ENCODE data around the gene NTRK1.

Gene NTRK1

GRCh38 chr1:156898971-156899664, 38.5 kb downstream of the NTRK1 start:
- H3K4me3 ChIP-seq (IDR thresholded peaks at IDR 0.05; ENCODE audit: insufficient read depth, low read depth, low read length) = no peak overlapping the region
- TF ChIP-seq, protein P1, sequence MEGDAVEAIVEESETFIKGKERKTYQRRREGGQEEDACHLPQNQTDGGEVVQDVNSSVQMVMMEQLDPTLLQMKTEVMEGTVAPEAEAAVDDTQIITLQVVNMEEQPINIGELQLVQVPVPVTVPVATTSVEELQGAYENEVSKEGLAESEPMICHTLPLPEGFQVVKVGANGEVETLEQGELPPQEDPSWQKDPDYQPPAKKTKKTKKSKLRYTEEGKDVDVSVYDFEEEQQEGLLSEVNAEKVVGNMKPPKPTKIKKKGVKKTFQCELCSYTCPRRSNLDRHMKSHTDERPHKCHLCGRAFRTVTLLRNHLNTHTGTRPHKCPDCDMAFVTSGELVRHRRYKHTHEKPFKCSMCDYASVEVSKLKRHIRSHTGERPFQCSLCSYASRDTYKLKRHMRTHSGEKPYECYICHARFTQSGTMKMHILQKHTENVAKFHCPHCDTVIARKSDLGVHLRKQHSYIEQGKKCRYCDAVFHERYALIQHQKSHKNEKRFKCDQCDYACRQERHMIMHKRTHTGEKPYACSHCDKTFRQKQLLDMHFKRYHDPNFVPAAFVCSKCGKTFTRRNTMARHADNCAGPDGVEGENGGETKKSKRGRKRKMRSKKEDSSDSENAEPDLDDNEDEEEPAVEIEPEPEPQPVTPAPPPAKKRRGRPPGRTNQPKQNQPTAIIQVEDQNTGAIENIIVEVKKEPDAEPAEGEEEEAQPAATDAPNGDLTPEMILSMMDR (conservative IDR thresholded peaks at IDR 0.05; ENCODE audit: low read depth, low read length) = no peak
- H3K36me3 ChIP-seq (ENCODE audit: insufficient read depth) = no peaks in the 10 kb centered on the region
- H2AFZ ChIP-seq (ENCODE audit: low read depth) = no peak overlapping the region
- H3K27ac ChIP-seq = no peak overlapping the region
- no peaks in the 10 kb centered on the region for H4K20me1 ChIP-seq (ENCODE audit: insufficient read depth)
- H3K4me2 ChIP-seq = no peak overlapping the region
- no peaks in the 10 kb centered on the region for H3K79me2 ChIP-seq (ENCODE audit: insufficient read depth, low read depth)
- no peak overlapping the region for H3K9ac ChIP-seq
- H3K4me1 ChIP-seq (ENCODE audit: low read depth, poor library complexity, severe bottlenecking) = no peaks in the 10 kb centered on the region
- H3K27me3 ChIP-seq (ENCODE audit: insufficient read depth, low read depth) = peaks cover 100% of the 10 kb centered on the region

- no peaks in the 10 kb centered on the region for H3K36me3 ChIP-seq (ENCODE audit: insufficient read depth)
- H3K4me3 ChIP-seq (IDR thresholded peaks at IDR 0.05; ENCODE audit: insufficient read depth, low read depth, low read length) = no peak overlapping the region
- TF ChIP-seq, protein P1 (conservative IDR thresholded peaks at IDR 0.05; ENCODE audit: low read depth, low read length) = no peak
- no peak overlapping the region for H2AFZ ChIP-seq (ENCODE audit: low read depth)
- H3K9ac ChIP-seq = no peak overlapping the region
- no peaks in the 10 kb centered on the region for H4K20me1 ChIP-seq (ENCODE audit: insufficient read depth)
- no peak overlapping the region for H3K27ac ChIP-seq
- H3K4me2 ChIP-seq = no peak overlapping the region
- H3K4me1 ChIP-seq (ENCODE audit: low read depth, poor library complexity, severe bottlenecking) = no peaks in the 10 kb centered on the region
- no peaks in the 10 kb centered on the region for H3K79me2 ChIP-seq (ENCODE audit: insufficient read depth, low read depth)
- peaks cover 100% of the 10 kb centered on the region for H3K27me3 ChIP-seq (ENCODE audit: insufficient read depth, low read depth)
These were observed 39.5 kb downstream of the NTRK1 start for GRCh38 chr1:156899956-156900718.

- Histone ChIP-seq H4K20me1 (ENCODE audit: insufficient read depth) (no peaks in the 10 kb centered on the region), H3K27ac (no peak overlapping the region), H3K4me2 (no peak overlapping the region), H3K4me3 (IDR thresholded peaks at IDR 0.05; ENCODE audit: insufficient read depth, low read depth, low read length) (no peak overlapping the region), H3K79me2 (ENCODE audit: insufficient read depth, low read depth) (no peaks in the 10 kb centered on the region), H3K4me1 (ENCODE audit: low read depth, poor library complexity, severe bottlenecking) (no peaks in the 10 kb centered on the region), H3K36me3 (ENCODE audit: insufficient read depth) (no peaks in the 10 kb centered on the region), H3K27me3 (ENCODE audit: insufficient read depth, low read depth) (peaks cover 100% of the 10 kb centered on the region), H2AFZ (ENCODE audit: low read depth) (no peak overlapping the region), H3K9ac (no peak overlapping the region)
- TF ChIP-seq, protein P1 (conservative IDR thresholded peaks at IDR 0.05; ENCODE audit: low read depth, low read length) = no peak
These were observed 40.4 kb downstream of the NTRK1 start for GRCh38 chr1:156900896-156901589.

DNA sequence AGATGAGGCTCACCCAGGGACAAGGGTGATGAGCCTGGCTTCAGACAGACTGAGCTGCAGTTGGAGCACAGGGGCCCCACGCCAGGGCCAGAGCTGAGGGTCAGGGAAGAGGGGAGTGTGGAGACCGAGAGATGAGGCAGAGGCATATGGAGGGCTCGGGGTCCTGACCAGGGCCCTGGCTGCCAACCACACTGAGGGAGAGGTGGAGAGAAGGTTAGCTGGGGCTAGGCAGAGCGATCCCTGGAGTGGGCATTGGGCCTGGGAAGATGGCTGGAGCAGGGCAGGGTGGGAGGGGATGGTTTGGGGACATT, 40.9 kb downstream of the NTRK1 start:
- H3K36me3 ChIP-seq (ENCODE audit: insufficient read depth) = no peaks in the 10 kb centered on the region
- H3K27ac ChIP-seq = no peak overlapping the region
- H4K20me1 ChIP-seq (ENCODE audit: insufficient read depth) = no peaks in the 10 kb centered on the region
- H3K4me2 ChIP-seq = no peak overlapping the region
- H3K4me3 ChIP-seq (IDR thresholded peaks at IDR 0.05; ENCODE audit: insufficient read depth, low read depth, low read length) = no peak overlapping the region
- no peak overlapping the region for H3K9ac ChIP-seq
- peaks cover 100% of the 10 kb centered on the region for H3K27me3 ChIP-seq (ENCODE audit: insufficient read depth, low read depth)
- TF ChIP-seq, protein P1 (conservative IDR thresholded peaks at IDR 0.05; ENCODE audit: low read depth, low read length) = no peak
- H3K79me2 ChIP-seq (ENCODE audit: insufficient read depth, low read depth) = no peaks in the 10 kb centered on the region
- no peaks in the 10 kb centered on the region for H3K4me1 ChIP-seq (ENCODE audit: low read depth, poor library complexity, severe bottlenecking)
- H2AFZ ChIP-seq (ENCODE audit: low read depth) = no peak overlapping the region

Measured in KMS-11 (cell line).